HepG2 (cell line): Measurements from ENCODE around the gene JAG1. TPM values are rescaled to one million over a fixed set of nuclear protein-coding genes. Genes with fewer than 3 reads are reported as not detected.

Source experiments
- ELF4 ChIP-seq: sonication (generic); formaldehyde crosslinking; IDR thresholded peaks from 2 replicates; pipeline ENCODE4 v1.5.0; 2020; ENCODE audit warnings: missing genetic modification reagents, mild to moderate bottlenecking, moderate library complexity, borderline replicate concordance
- GATAD1 ChIP-seq: IDR thresholded peaks from 2 replicates; pipeline ENCODE4 v1.6.1; 2016; ENCODE audit warnings: missing genetic modification reagents, missing compliant biosample characterization
- GLI4 ChIP-seq: sonication (generic); formaldehyde crosslinking; IDR thresholded peaks from 2 replicates; pipeline ENCODE4 v1.5.1; 2020; ENCODE audit warnings: missing genetic modification reagents, mild to moderate bottlenecking, moderate library complexity, borderline replicate concordance
- HDAC1 ChIP-seq: sonication (generic); formaldehyde crosslinking; IDR thresholded peaks from 2 replicates; pipeline ENCODE4 v1.5.1; 2020; ENCODE audit warnings: mild to moderate bottlenecking, missing genetic modification reagents
- HIVEP1 ChIP-seq: sonication (generic); formaldehyde crosslinking; IDR thresholded peaks from 2 replicates; pipeline ENCODE4 v1.4.0; 2020; ENCODE audit warnings: mild to moderate bottlenecking, missing genetic modification reagents
- TAF15 ChIP-seq: fragments of 200-400 bp; formaldehyde crosslinking; IDR thresholded peaks from one replicate; pipeline ENCODE4 v1.6.1; 2018; ENCODE audit warnings: mild to moderate bottlenecking, low read depth, low read length; ENCODE audit not compliant: poor library complexity, severe bottlenecking
- ZNF17 ChIP-seq: sonication (generic); formaldehyde crosslinking; IDR thresholded peaks from 2 replicates; pipeline ENCODE4 v1.5.0; 2020; ENCODE audit warnings: mild to moderate bottlenecking, missing genetic modification reagents
- polyA plus RNA-seq, 8 experiments: library from polyadenylated mRNA; depleted of rRNA in 3 of 8; stranded (reverse) in 7 of 8; unstranded in 1 of 8; fragments of >200 nt; fragmentation: Illumina TruSeq in 4 of 8; extraction: Trizol in 4 of 8; gene quantifications; 2 replicates each; pipeline versions ENCODE4 v1.2.1 to v1.2.3, GENCODE V29; 2011 to 2016; ENCODE audit warnings: low read depth in 4 of 8, missing spikeins in 1 of 8, mixed read lengths in 1 of 8; ENCODE audit not compliant: insufficient read depth in 1 of 8
- total RNA-seq, 5 experiments: library from RNA; depleted of rRNA; stranded (reverse); fragments of >200 nt; fragmentation: Illumina TruSeq; extraction: Trizol; gene quantifications; 2 replicates each; pipeline ENCODE4 v1.2.3, GENCODE V29; 2016; ENCODE audit warnings: low read depth in 1 of 5
- TF ChIP-seq, protein P1 (sequence below), 2 experiments: sonication (generic) in 1 of 2; formaldehyde crosslinking in 1 of 2; IDR thresholded peaks; 2 replicates each; pipeline versions ENCODE4 v1.4.0 to v1.6.1; 2016 to 2020; ENCODE audit warnings: borderline replicate concordance in 1 of 2, low read depth in 1 of 2, mild to moderate bottlenecking in 1 of 2, missing genetic modification reagents in 1 of 2
- TF ChIP-seq, protein P2 (sequence below): sonication (generic); formaldehyde crosslinking; IDR thresholded peaks from 2 replicates; pipeline ENCODE4 v1.4.0; 2020; ENCODE audit warnings: missing genetic modification reagents, borderline replicate concordance

JAG1 gene
- total and polyA plus RNA-seq, 2 of the 13 experiments (the other 11 are each of a cell fraction or from before 2014, with no cell fraction given) = 47.1 to 56.3 TPM

DNA sequence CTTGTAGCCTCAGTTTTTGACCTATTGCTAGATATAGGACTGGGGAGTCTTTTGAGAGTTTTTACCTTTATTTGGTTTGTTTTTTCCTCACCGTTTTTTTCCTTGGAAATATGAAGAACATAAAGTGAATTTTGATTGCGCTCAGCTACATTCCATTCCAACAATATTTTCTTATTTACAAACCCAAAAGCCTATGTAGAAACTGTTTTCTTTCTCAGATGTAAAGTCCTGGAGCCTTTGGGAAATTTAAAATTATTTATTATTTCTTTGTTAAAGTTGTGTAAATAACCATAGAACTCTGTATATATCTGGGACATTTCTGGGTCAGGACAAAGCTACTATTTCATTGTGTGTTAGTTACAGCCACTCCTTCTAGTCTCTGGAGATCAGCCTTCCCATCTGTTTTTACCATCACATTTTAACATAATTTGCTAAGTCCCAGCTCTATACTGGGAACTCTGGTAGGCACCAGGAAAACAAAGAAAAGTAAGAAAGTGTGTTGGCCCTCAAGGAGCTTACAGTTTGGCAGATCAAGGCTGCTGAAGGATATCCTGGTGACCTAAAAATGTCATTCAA lies 68.8 kb downstream of the JAG1 start (continued):
- TF ChIP-seq GLI4 (CRISPR knock-in tag) (no peak), TAF15 (no peak), ELF4 (CRISPR knock-in tag) (0 out of 2 replicates have a peak, but pooled peaks have one; percentile 16), HIVEP1 (CRISPR knock-in tag) (no peak), GATAD1 (no peak), HDAC1 (no peak), ZNF17 (no peak)
- TF ChIP-seq, protein P1, sequence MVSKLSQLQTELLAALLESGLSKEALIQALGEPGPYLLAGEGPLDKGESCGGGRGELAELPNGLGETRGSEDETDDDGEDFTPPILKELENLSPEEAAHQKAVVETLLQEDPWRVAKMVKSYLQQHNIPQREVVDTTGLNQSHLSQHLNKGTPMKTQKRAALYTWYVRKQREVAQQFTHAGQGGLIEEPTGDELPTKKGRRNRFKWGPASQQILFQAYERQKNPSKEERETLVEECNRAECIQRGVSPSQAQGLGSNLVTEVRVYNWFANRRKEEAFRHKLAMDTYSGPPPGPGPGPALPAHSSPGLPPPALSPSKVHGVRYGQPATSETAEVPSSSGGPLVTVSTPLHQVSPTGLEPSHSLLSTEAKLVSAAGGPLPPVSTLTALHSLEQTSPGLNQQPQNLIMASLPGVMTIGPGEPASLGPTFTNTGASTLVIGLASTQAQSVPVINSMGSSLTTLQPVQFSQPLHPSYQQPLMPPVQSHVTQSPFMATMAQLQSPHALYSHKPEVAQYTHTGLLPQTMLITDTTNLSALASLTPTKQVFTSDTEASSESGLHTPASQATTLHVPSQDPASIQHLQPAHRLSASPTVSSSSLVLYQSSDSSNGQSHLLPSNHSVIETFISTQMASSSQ (IDR thresholded peaks at IDR 0.05; ENCODE audit: low read depth) = no peak
- TF ChIP-seq, protein P1 (CRISPR knock-in tag; IDR thresholded peaks at IDR 0.05; ENCODE audit: borderline replicate concordance) = no peak
- TF ChIP-seq, protein P2, sequence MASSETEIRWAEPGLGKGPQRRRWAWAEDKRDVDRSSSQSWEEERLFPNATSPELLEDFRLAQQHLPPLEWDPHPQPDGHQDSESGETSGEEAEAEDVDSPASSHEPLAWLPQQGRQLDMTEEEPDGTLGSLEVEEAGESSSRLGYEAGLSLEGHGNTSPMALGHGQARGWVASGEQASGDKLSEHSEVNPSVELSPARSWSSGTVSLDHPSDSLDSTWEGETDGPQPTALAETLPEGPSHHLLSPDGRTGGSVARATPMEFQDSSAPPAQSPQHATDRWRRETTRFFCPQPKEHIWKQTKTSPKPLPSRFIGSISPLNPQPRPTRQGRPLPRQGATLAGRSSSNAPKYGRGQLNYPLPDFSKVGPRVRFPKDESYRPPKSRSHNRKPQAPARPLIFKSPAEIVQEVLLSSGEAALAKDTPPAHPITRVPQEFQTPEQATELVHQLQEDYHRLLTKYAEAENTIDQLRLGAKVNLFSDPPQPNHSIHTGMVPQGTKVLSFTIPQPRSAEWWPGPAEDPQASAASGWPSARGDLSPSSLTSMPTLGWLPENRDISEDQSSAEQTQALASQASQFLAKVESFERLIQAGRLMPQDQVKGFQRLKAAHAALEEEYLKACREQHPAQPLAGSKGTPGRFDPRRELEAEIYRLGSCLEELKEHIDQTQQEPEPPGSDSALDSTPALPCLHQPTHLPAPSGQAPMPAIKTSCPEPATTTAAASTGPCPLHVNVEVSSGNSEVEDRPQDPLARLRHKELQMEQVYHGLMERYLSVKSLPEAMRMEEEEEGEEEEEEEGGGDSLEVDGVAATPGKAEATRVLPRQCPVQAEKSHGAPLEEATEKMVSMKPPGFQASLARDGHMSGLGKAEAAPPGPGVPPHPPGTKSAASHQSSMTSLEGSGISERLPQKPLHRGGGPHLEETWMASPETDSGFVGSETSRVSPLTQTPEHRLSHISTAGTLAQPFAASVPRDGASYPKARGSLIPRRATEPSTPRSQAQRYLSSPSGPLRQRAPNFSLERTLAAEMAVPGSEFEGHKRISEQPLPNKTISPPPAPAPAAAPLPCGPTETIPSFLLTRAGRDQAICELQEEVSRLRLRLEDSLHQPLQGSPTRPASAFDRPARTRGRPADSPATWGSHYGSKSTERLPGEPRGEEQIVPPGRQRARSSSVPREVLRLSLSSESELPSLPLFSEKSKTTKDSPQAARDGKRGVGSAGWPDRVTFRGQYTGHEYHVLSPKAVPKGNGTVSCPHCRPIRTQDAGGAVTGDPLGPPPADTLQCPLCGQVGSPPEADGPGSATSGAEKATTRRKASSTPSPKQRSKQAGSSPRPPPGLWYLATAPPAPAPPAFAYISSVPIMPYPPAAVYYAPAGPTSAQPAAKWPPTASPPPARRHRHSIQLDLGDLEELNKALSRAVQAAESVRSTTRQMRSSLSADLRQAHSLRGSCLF (CRISPR knock-in tag) = 0 out of 2 replicates have a peak, but pooled peaks have one; percentile 40
